Panc1 (cell line): ENCODE data around the gene PROZ. TPM values are rescaled to one million over a fixed set of nuclear protein-coding genes. Genes with fewer than 3 reads are reported as not detected.

Experiments
- ATAC-seq: fragments of 200-7000 bp; cut with Tn5 transposase; 2 replicates; pipeline ENCODE4 v1.9.1; 2020; ENCODE audit warnings: mild to moderate bottlenecking, moderate library complexity
- BruUV-seq: library from RNA; stranded (reverse); fragments of 400-500 nt; replicated peaks from 2 replicates; lab custom pipeline; 2021; lab: Mats Ljungman, UMichigan
- CTCF ChIA-PET: fragments of 300-600 bp; sonication (Branson Sonifier 250); formaldehyde crosslinking; loops from one replicate; lab custom pipeline; 2022; ENCODE audit warnings: antibody characterized with exemption; lab: Charles Lee
- POLR2A ChIA-PET: fragments of 300-600 bp; sonication (Branson Sonifier 250); formaldehyde crosslinking; loops from one replicate; lab custom pipeline; 2022; ENCODE audit warnings: antibody characterized with exemption; lab: Charles Lee
- DNase-seq: peaks from one replicate; pipeline ENCODE4 v3.0.0-alpha.2; 2010; ENCODE audit warnings: low read depth, low spot score
- H3K27ac ChIP-seq: 2 replicates; pipeline ENCODE4 v1.5.1; 2011; ENCODE audit warnings: mild to moderate bottlenecking, low read length, inconsistent platforms
- H3K27me3 ChIP-seq: fragments of 200-500 bp; sonication (Bioruptor generic); 2 replicates; pipeline ENCODE4 v1.6.0; 2014; ENCODE audit warnings: low read length, inconsistent platforms; ENCODE audit not compliant: control insufficient read depth, insufficient read depth
- H3K36me3 ChIP-seq: fragments of 200-500 bp; sonication (Bioruptor generic); 2 replicates; pipeline ENCODE4 v1.5.1; 2014; ENCODE audit warnings: inconsistent platforms, mild to moderate bottlenecking, low read length, moderate library complexity; ENCODE audit not compliant: control insufficient read depth, insufficient read depth
- H3K4me1 ChIP-seq: 2 replicates; pipeline ENCODE4 v1.5.1; 2011; ENCODE audit warnings: inconsistent platforms, mild to moderate bottlenecking, low read length, moderate library complexity; ENCODE audit not compliant: control insufficient read depth, insufficient read depth
- H3K4me3 ChIP-seq, 2 experiments: 2 replicates each; pipeline ENCODE4 v1.5.1; 2011 to 2012; ENCODE audit warnings: low read depth in 2 of 2, low read length in 2 of 2, mild to moderate bottlenecking in 2 of 2, inconsistent platforms in 1 of 2, moderate library complexity in 1 of 2
- H3K9me3 ChIP-seq: fragments of 200-500 bp; sonication (Bioruptor generic); 2 replicates; pipeline ENCODE4 v1.5.1; 2014; ENCODE audit warnings: low read depth, mild to moderate bottlenecking, inconsistent platforms, low read length, moderate library complexity; ENCODE audit not compliant: control insufficient read depth, insufficient read depth
- POLR2AphosphoS5 ChIP-seq: IDR thresholded peaks from 2 replicates; pipeline ENCODE4 v1.6.1; 2012; ENCODE audit warnings: mild to moderate bottlenecking, low read depth, low read length, moderate library complexity
- REST ChIP-seq, 2 experiments: IDR thresholded peaks; 2 replicates each; pipeline ENCODE4 v1.6.1; 2011 to 2012; ENCODE audit warnings: low read depth in 2 of 2, control low read depth in 1 of 2, low read length in 1 of 2, mild to moderate bottlenecking in 1 of 2, moderate library complexity in 1 of 2; ENCODE audit not compliant: insufficient read depth in 1 of 2
- SIN3A ChIP-seq: IDR thresholded peaks from 2 replicates; pipeline ENCODE4 v1.6.1; 2012; ENCODE audit warnings: low read depth, mild to moderate bottlenecking, low read length, moderate library complexity, borderline replicate concordance; ENCODE audit not compliant: insufficient read depth
- TCF7L2 ChIP-seq: IDR thresholded peaks from 2 replicates; pipeline ENCODE4 v1.6.1; 2011; ENCODE audit warnings: mild to moderate bottlenecking, low read depth, low read length, inconsistent platforms
- in situ Hi-C: cut with HindIII; loops from 2 replicates; pipeline ENCODE4 v1.10.0; 2016; ENCODE audit warnings: low sequenced_read_pairs, low pct_unique_long_range_greater_than_20kb
- intact Hi-C: fragments of 100-400 bp; cut with micrococcal nuclease; formaldehyde crosslinking; loops from one replicate; pipeline ENCODE4 v1.10.0; 2022; ENCODE audit not compliant: unreplicated experiment
- total RNA-seq: library from RNA; stranded (reverse); gene quantifications from one replicate; pipeline ENCODE4 v1.2.1, GENCODE V29; 2021; ENCODE audit not compliant: unreplicated experiment
- TF ChIP-seq, protein P1 (sequence below): fragments of 450-650 bp; IDR thresholded peaks from 2 replicates; pipeline ENCODE4 v1.5.1; 2017; ENCODE audit warnings: mild to moderate bottlenecking

PROZ gene
- total RNA-seq, 1 experiment from 2014 or later: not detected

- in situ Hi-C loops: no loop called here
- no peak for TF ChIP-seq POLR2AphosphoS5
- no peak for TF ChIP-seq REST (IDR thresholded peaks at IDR 0.05; ENCODE audit: insufficient read depth in 1 of 2, low read depth in 2 of 2, low read length in 1 of 2)
- no peak for TF ChIP-seq TCF7L2
- TF ChIP-seq, protein P1, sequence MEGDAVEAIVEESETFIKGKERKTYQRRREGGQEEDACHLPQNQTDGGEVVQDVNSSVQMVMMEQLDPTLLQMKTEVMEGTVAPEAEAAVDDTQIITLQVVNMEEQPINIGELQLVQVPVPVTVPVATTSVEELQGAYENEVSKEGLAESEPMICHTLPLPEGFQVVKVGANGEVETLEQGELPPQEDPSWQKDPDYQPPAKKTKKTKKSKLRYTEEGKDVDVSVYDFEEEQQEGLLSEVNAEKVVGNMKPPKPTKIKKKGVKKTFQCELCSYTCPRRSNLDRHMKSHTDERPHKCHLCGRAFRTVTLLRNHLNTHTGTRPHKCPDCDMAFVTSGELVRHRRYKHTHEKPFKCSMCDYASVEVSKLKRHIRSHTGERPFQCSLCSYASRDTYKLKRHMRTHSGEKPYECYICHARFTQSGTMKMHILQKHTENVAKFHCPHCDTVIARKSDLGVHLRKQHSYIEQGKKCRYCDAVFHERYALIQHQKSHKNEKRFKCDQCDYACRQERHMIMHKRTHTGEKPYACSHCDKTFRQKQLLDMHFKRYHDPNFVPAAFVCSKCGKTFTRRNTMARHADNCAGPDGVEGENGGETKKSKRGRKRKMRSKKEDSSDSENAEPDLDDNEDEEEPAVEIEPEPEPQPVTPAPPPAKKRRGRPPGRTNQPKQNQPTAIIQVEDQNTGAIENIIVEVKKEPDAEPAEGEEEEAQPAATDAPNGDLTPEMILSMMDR: no peak
- TF ChIP-seq SIN3A: no peak
- Histone ChIP-seq H3K27me3 (no peaks in the 10 kb centered on the region), H3K4me1 (no peaks in the 10 kb centered on the region; the same call in 1 of the 2 replicates), H3K9me3 (no peaks in the 10 kb centered on the region), H3K4me3 (no peak overlapping the region), H3K27ac (no peak overlapping the region), H3K36me3 (no peaks in the 10 kb centered on the region; the same call in 1 of the 2 replicates)
- CTCF ChIA-PET: no interaction called here
- BruUV-seq: no TSS peak
- intact Hi-C loops: no loop called here
- POLR2A ChIA-PET: no interaction called here
- no peak for ATAC-seq
- DNase-seq: no peak
Measured at GRCh38 chr13:113167575-113167974, 9.1 kb downstream of the PROZ start.

- TF ChIP-seq, protein P1: no peak
- TF ChIP-seq REST (IDR thresholded peaks at IDR 0.05; ENCODE audit: insufficient read depth in 1 of 2, low read depth in 2 of 2, low read length in 1 of 2) (no peak), POLR2AphosphoS5 (no peak), SIN3A (no peak), TCF7L2 (no peak)
- Histone ChIP-seq H3K4me1 (no peaks in the 10 kb centered on the region; the same call in 1 of the 2 replicates), H3K36me3 (no peaks in the 10 kb centered on the region; the same call in 1 of the 2 replicates), H3K9me3 (no peaks in the 10 kb centered on the region), H3K27ac (no peak overlapping the region), H3K4me3 (no peak overlapping the region), H3K27me3 (no peaks in the 10 kb centered on the region)
- intact Hi-C loops: no loop called here
- DNase-seq (no peak), ATAC-seq (no peak)
- ChIA-PET CTCF (no interaction called here), POLR2A (no interaction called here)
- no TSS peak for BruUV-seq
- in situ Hi-C loops: no loop called here
Measured at GRCh38 chr13:113168211-113168610, 9.8 kb downstream of the PROZ start.
